SH-SY5Y (cell line): ENCODE results near the gene PRKG1.

Experiments
- GATA2 ChIP-seq: IDR thresholded peaks from 2 replicates; pipeline ENCODE4 v1.6.1; 2011; ENCODE audit warnings: mild to moderate bottlenecking, low read depth, low read length
- GATA3 ChIP-seq: IDR thresholded peaks from 2 replicates; pipeline ENCODE4 v1.6.1; 2011; ENCODE audit warnings: low read depth, mild to moderate bottlenecking, low read length, moderate library complexity

PRKG1 gene

DNA sequence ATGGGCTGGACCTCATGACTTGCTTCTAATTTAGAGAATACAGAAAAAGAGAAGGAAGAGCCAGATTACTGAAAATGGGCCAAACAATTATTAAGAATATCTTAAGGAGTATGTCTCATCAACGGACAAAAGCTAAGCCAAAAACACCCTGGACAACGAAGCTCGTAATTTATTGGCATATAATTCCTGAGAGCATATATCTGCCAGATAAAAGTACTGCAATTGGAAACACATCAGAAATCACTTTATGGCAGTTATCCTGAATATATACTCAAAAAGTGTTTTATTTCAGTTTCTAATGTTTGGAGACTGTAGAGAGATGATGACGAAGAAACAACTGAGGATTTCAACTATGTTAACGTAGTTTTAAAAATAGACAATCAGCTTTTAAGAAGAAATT, 413.3 kb downstream of the PRKG1 start:
- no peak for TF ChIP-seq GATA3
- TF ChIP-seq GATA2: no peak

DNA sequence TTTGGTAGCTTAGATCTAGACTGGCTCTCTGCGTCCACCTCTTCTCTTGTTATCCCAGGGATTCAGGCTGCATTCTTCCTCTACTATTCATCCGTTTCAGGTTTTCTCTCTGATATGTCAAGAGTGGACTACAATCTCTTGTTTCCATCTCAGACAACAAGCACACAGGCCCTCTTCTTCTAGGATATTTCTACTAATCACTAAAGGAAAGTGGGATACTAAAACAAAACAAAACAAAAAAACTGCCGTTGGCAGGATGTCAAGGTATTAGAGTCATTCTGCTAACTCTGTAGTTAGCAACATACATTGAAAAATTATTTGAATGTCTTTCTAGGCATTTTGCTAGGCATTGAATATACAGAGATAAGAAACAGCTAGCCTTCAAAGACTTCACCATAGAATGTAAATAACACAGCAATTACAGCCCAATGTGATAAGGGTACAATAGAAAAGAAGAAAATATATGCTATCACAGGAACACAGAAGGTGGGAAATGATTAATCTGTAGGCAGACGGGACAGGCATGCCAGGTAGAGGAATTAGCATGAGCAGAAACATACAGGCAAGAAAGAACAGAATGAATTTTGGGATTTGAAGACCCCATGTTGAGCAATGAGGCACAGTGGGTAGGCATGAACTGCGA, 414.6 kb downstream of the PRKG1 start:
- no peak for TF ChIP-seq GATA2
- TF ChIP-seq GATA3: no peak

DNA sequence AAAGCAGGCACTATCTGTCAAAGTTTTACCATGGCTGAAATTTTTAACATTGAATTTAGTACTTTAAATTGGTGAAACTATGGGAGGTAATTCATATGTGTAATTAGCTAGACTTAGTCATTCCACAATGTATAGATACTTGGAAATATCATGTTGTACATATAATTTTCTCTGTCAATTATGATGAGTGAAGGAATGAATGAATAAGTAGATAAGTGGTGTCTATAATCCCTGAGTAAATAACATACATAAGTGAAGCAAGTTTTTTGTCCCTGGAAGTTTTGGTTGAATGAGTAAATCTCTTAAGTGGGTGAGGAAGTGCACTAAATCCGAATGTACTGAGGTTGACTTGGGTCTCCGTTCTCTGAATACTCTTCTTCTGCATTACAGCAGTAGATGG, 424.1 kb downstream of the PRKG1 start:
- TF ChIP-seq GATA3 (no peak), GATA2 (no peak)

DNA sequence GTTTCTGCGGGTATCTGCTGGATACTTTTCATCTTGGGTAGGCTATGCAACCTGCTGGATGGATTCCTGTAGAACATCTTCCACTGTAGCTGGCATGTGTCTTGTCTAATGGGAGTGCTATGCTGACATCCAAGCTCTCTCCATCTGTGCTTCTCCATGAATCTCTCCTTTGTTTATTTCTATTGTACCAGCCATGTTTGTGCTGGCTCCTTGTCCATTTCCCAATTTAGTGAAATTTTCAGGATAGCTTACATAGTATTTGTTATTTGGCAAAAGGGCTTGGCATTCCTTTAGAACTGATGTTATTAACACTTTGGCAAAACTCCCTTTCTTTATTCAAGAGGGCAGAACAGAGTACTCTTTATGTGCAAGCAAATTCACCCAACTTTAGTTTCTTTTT, 427.1 kb downstream of the PRKG1 start:
- TF ChIP-seq GATA2: no peak
- no peak for TF ChIP-seq GATA3

DNA sequence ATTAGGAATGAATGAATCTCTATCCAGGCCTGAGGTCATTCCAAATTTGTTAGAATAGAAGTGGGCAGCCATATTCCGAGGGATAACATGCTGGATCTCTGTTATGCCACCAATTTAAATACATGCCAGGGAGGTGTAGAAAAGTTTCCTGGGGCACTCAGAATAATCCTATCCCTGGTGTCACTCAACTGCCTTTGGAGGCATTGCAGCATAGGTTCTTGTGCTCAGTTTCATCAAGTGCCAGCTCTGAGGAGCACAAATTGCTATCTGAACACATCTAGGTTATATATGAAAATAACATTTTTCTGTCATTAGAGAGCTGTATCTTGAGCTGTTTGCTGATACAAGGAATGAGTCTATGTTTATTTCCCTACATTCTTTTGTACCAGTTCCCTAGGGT, 427.8 kb downstream of the PRKG1 start:
- no peak for TF ChIP-seq GATA3
- TF ChIP-seq GATA2: no peak

DNA sequence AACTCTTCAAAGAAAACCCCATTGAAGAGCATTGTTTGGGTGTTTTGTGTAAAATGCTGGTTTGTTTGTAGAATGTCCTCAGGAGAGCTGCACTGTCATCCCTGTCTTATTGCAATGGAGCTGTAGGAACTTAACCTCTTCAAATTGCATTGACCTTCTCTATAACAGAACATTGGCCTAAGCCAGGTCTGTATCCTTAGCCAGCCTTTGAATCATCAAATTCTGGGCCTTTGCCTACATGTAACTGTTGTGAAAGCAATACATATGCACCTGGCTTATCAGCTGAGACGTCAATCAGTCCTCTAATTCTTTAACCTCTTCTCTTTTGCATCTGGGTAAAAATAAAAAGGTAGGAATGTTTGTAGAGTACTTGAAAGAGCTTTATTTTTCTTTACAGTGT, 429.1 kb downstream of the PRKG1 start:
- no peak for TF ChIP-seq GATA3
- no peak for TF ChIP-seq GATA2

DNA sequence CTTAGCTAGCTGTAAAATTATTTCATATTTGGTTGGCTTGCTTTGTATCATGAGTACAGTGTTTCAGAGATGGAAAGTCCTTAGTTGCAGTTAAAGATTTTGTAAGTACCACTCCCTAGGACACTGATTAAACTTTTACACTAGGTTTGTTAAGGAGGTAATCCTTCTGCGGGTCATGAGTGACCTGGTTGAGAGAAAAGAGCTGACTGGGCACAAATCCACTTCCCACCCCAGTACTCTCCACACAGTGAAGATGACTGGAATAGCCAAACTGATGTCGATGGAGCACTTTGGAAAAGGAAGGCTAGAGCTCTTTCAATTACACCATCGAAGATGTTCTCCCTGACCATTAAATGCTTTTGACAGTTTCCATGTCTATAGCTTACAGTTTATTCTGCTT, 433.2 kb downstream of the PRKG1 start:
- TF ChIP-seq GATA2: no peak
- TF ChIP-seq GATA3: no peak

DNA sequence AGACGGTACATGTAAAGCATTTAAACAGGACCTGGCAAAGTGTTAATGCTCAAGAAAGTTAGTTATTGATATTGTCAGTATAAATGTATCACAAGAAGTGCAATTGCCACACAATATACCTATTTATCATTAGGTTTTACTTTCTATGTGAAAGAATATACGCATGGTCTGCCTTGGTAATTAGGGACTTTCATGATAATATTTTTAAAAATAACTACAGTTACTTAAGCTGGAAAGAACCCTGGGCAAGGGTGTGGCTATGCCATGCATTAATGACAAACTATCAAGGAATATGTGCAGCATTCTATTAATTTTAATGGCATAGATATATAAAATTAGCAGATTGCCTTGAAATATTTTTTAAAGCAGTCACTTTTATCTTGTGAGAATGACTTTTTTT, 433.9 kb downstream of the PRKG1 start:
- TF ChIP-seq GATA3: no peak
- no peak for TF ChIP-seq GATA2

DNA sequence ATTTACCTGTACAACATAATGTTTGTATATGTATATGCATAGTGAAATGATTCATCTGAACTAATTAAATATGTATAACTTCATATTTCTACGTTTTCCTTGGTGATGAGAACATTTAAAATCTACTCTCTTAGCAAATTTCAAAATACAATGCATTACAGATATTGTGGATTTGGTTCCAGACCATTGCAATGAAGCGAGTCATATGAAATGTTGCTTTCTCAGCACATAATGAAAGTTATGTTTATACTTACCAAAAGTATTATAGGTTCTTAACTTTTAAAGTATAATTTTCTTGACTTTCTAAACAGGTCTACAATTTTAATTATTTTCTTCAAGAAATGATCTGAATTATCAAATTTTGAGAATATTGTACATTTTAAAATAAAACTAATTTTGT, 435.9 kb downstream of the PRKG1 start:
- TF ChIP-seq GATA2 (no peak), GATA3 (no peak)

DNA sequence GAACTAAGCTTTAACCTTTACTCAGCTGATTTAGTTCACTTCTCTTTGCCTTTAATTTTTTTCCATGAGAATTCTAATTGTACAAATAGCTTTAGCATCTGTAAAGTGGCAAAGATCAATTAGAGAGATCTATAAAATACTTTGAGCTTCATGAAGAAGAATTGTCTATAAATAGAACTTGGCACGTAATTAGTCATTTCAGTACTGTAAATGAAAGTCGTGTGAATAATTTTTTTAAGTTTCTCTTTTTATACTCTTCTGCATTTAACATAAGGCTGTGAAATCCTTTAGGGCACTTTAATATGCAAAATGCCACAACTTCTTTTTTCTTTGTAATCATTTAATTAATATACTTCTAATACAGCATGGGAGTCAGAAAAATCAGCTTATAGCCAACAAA, 447.3 kb downstream of the PRKG1 start:
- TF ChIP-seq GATA3 (no peak), GATA2 (no peak)

DNA sequence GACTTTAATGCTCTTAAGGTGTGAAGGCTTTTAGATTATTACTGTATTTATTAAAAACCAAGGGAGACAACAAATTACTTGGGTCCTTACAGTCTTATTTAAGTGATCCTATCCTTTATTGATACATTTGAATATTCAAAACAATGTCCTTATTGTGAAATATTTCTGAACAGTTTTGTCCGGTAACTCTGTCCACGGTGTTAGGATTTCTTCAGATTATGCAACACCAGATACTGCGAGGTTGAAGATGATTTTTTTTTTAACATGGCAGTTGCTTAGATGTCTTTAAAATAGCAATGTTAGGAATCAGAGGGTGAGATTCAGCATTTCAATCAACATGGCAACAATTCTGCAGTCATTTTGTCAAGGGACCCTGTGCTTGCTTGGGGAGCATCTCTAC, 448.6 kb downstream of the PRKG1 start:
- TF ChIP-seq GATA3 (no peak), GATA2 (no peak)

DNA sequence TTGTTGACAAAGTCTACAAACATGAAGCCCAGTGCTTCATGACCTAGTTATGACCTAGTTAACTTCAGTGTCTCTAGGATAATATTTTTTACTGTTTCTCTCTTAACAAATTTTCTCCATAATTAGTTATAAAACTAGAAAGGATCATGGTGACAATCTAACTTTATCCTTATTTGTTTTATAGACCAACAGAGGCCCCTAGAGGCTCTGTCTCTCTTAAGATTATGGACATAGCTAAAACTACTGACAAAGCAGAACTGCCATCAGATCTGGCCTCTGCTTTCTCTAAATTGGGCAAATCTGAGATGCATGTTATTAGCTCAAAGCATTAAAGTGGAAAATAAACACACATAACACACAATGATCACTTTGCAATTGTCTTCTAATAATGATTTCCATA, 449.2 kb downstream of the PRKG1 start:
- no peak for TF ChIP-seq GATA3
- no peak for TF ChIP-seq GATA2

DNA sequence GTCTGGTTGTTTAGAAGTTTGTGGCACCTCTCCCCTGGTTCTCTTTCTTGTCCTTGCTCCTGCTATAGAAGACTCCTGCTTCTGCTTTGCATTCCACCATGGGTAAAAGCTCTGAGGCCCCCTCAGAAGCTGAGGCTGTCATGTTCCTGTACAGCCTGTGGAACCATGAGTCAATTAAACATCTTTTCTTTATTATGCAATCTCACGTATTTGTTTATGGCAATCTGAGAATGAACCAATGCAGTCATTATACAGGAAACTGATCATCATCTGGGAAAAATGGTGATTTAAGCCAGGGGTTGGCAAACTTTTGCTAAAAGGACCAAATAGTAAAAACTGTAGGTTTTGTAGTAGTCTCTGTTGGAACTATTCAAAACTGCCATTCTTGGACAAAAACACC, 449.8 kb downstream of the PRKG1 start:
- TF ChIP-seq GATA3: no peak

DNA sequence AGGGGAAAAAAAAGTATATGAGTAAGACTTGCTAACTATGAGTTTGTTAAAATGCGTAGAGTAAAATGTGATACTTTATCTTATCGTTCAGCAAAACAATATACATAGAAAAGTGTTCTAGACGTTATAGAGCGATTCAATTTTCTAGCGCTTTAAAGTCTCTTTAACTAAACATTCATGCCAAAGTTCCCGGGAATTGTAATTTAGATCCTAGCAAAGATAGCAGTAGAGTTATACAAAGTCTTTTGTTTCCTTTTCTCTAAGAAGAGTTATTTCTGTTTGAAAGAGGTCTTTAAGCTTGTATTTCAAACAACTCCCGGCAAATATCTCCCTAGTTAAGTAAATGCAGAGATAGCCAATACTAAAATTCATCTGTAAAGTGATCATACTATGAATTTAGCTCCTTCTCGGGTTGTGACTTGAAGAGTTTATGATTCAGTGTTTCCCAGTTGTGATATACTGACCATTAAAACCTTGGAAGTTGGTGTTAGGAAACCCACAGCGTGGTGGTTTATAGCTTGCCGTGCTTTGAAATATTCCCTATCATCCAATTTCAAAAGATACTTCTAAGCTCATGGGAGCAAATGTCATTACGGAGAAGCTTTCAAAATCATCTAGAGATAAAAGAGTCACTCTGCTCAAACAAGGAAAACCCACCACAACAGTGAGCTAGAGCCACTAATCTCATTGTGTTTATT, 453.4 kb downstream of the PRKG1 start:
- TF ChIP-seq GATA2 (no peak), GATA3 (no peak)

DNA sequence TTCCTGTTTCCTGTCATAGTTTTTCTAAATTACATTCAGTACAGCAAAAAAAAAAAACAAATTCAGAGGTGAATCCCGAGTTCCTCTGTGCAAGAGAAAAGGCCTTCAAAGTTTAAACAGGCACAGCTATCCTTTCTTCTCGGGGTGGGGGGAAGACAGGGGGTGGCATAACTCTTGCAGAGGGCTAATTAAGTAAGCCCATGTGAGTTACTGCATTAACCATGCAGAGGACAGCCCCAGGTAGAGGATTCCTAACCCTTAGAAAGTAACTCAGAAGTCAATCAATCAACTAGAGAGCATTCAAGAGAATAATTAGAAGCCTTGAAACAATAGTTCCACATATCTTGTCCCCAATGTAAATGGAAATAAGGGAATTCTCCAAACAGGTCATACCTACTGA, 454.2 kb downstream of the PRKG1 start:
- TF ChIP-seq GATA3: no peak
- TF ChIP-seq GATA2: no peak

DNA sequence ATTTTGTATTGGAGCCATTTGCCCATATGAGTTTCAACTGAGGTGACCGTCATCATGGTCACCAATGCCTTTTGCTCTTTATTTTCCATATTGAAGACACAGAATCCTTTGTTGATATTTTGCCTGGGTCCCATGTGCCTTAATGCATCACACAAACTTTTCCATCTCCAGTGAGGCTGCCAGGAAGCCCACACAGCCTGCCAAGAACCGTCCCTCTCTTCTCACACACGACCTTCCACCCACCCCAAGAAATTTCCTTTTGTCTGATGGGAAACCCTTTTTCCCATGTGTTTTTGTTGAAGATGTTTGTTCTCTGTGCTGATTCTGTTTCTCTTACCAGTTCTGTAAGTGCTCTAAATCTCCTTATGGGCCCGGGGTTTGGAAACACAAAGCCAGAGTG, 456.3 kb downstream of the PRKG1 start:
- no peak for TF ChIP-seq GATA2
- no peak for TF ChIP-seq GATA3

DNA sequence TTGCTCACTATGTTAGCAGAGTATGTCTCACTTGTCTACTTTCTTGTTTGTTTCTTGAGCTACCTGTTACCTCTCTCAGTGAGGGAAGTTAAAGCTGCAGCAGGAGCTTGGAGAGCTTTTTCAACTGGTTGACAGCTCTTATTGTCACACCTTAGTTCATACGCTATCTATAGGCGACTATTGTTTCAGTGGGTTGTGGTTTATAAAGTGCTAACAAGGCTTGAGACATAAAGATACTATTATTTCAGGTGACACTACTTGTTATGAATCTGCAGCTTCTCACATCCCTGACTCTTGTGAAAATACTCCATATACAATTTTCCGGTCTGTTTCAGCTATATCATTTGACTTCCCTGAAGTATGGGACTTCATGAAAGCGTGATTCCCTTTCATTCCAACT, 457.8 kb downstream of the PRKG1 start:
- TF ChIP-seq GATA2 (no peak), GATA3 (no peak)
